NCI-H526 (cell line): ENCODE results near the gene PDE7B.

Experiments used
- DNase-seq, 2 experiments: peaks; one replicate each; lab custom pipeline; 2025; lab: John Stamatoyannopoulos, UW

The PDE7B gene

DNA sequence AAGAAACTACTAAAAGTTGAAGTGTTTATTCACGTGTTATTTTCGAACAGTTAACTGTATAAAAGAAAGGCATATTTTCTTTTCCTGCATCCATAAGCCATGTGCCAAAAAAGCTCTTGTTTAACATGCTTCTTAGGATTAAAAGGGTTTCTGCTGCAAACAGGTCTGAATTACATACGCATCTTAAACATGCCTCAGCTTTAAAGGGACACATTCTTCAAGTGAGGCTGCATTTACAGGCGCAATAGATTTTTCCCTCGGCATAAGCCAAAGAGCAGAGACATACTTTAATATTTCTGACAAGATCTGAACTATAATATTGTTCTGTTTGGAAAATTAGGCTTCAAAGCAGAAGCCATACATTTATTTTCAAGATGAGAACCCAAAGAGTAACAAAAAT lies 39.4 kb downstream of the PDE7B start:
- DNase-seq, result no peak

GRCh38 chr6:135891710-135892109 lies 40.2 kb downstream of the PDE7B start:
- DNase-seq, result no peak

GRCh38 chr6:135895231-135895911 lies 43.9 kb downstream of the PDE7B start:
- no peak for DNase-seq

DNA sequence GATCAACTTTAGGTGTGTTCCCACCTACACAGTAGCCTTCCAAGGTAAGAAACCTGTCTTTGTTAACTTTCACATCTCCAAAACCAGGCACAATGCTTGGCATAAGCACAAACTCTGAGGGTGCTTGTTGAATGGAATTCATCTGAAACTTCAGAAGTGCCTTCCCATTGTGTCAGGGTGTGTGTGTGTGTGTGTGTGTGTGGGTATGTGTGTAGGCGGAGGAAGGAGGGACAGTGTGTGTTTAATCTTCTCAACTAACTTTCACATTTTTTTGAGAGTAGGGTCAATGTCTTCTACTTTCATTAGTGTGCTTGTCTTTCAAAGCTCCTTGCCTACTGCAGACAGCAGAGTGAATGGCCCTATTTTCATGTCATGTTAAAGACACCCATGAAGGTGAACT lies 45.6 kb downstream of the PDE7B start:
- DNase-seq, result no peak

- no peak for DNase-seq
These were observed 50.4 kb downstream of the PDE7B start for GRCh38 chr6:135901774-135902524.

- DNase-seq, result no peak
These were observed 51.3 kb downstream of the PDE7B start for GRCh38 chr6:135902756-135903331.

DNA sequence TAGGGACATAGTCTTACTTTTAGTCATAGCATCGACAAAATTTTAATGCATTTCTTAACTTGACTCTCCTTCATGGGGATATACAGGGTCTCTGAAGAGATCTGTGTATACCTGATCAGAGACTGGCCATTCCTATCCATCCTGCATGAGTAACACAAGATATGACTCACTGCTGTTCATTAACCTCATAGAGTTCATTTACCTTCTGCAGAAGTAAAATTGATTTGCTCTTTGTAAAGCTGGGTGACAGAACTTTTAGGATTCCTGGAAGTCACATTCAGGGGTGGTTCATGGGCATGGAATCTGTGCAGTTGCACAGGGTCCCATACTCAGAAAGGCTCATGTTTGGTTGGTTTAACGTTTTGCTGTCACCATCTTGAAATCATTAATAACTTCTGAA lies 53.2 kb downstream of the PDE7B start:
- DNase-seq, result no peak

DNA sequence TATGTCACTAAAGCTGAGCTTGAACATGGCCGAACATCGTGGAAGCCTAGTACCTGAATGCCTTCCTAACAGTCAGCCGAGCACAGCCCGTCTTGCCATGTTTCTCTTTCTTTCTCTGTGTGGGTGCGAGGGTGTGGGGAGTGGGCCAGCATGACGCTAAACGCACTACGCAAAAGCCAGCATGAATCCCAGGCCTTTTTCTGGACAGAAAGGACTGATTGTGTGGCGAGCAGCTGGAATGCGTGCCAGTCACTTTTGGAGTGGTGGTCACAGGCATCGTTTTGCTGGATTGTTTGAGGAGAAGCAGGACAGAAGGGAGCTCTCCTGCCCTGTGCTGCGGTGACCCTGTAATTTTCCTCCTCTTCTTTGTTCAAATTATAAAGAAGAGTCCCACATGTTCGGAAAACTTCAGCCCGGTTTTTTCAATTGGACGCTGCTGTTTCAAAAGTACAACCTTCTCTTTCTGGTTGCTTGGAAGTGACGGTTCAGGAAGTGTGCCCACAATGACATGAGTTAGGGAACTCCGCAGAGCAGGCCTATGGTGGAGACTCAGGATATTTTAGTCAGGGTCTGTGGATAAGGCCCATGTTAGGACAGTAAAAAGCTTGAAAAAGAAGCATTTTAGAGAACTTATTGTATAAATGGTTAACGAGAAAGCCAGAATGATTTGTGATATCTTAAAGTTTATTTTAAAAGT lies 54.3 kb downstream of the PDE7B start:
- no peak for DNase-seq

GRCh38 chr6:135906542-135906941 lies 55.0 kb downstream of the PDE7B start:
- DNase-seq, result no peak

- DNase-seq, result no peak
These were observed 55.5 kb downstream of the PDE7B start for GRCh38 chr6:135906972-135907465.

- peak; percentile 59 to 82 for DNase-seq
These were observed 58.4 kb downstream of the PDE7B start for GRCh38 chr6:135909737-135910387.

DNA sequence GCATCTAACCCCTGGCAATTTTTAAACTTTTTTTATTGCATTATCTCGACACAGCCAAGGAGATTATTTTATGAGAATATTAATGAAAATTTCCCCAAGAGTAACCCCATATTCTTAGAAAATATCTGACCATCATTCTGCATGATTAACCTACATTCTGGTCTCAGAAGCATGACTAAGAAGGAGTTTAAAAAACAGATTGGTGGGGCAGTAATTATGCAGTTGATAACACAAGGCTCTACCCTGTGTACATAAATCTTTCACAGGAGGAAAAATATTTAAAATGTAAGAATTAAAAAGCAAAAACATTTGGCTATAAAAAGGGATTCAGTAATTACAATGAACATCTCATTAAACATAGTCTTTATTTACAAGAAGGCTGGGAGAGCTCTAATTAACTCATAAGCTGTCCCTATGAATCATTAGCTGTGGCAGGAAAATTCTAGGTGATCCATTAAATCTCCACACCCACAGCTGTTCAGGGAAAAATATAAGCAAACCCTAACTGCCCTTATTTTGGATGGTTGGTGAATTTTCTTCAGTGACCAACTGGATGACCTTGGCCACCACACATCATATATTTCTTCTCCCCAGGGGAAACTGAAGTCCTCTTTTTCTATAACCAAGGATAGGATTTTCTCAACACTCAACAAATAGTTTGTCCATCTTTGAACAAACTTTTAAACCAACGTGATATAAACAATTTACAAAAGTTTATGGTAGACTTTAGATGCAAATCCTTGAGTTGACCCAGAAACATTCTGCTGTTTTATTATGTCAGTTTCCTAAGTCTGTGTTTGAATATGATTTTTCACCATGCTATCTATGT lies 59.5 kb downstream of the PDE7B start:
- no peak for DNase-seq

GRCh38 chr6:135913785-135914184 lies 62.3 kb downstream of the PDE7B start:
- DNase-seq, result no peak

- DNase-seq, result no peak
These were observed 67.5 kb downstream of the PDE7B start for GRCh38 chr6:135919026-135919425.

DNA sequence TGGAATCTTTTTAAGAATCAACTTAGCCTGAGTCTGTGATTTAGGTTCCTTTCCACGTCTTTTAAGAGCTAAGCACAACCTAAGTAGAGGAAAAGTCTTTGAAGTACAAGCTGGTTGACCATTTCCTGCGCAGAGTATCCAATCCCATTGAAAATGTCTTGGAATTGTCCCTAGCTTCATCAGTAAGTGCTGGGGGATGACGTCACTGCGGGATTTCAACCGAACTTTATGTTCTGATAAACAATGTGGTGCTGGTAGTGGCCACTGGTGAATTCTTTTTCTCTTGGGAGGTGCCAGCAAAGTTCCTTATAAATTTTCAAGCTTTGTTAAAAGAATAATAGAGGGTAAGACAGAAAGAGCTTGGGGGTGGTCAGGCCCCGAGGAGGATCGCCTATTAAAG lies 69.2 kb downstream of the PDE7B start:
- no peak for DNase-seq

DNA sequence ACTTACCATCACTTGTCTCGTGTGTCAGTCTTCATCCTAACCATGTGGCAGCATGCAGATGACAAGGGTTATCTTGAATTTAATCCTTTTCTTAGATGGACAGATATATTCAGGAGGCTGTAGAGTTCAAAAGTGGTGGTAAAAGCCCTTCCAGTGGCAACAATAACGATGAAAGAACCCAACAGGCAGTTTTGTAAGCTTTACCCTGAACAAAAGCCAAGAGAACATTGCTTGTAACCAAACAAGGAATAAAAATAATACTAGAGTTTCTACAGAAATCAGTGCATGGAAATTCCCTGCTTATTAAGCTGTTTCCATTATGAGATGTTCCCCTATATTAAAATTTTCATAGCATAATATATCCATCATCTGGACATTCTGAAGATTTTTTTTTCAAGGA lies 69.7 kb downstream of the PDE7B start:
- no peak for DNase-seq

GRCh38 chr6:135922174-135922573 lies 70.7 kb downstream of the PDE7B start:
- DNase-seq, result no peak

DNA sequence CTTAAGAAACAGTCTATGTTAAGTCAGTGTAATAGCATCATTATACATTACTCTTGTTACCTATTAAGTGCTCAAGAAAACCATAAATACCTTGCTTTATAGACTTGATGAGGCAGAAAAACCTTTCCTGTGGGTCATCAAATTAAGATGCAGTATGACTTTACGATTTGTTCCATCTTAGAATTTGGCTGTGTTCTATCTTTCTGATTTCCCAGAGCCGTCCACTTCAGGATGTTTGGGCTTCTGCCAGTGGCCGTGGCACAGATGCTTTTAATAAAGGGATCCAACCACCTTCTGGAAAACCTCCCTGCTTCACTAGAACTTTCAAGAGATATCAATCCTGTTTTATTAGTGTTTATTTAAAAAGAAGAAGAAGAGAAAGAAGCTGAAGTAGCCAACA lies 71.2 kb downstream of the PDE7B start:
- DNase-seq, result no peak

- peak; percentile 3 to 15 for DNase-seq
These were observed 81.2 kb downstream of the PDE7B start for GRCh38 chr6:135932651-135933050.

- DNase-seq, result peak; percentile 37 to 51
These were observed 84.6 kb downstream of the PDE7B start for GRCh38 chr6:135935941-135936601.

- no peak for DNase-seq
These were observed 85.1 kb downstream of the PDE7B start for GRCh38 chr6:135936606-135937005.
